H9 (cell line): ENCODE measurements around the gene LTB4R2. TPM values are rescaled to one million over a fixed set of nuclear protein-coding genes. Genes with fewer than 3 reads are reported as not detected.

Experiments
- DNase-seq: peaks from one replicate; pipeline ENCODE4 v3.0.0-alpha.2; 2017
- H2AFZ ChIP-seq: one replicate; pipeline ENCODE4 v1.6.1; 2013; ENCODE audit warnings: mild to moderate bottlenecking, low read length, control low read depth, moderate library complexity
- H2AK5ac ChIP-seq: 2 replicates; pipeline ENCODE4 v1.6.1; 2013; ENCODE audit warnings: low read length, control low read depth, mixed read lengths; ENCODE audit not compliant: insufficient read length
- H2BK120ac ChIP-seq: one replicate; pipeline ENCODE4 v1.6.1; 2013; ENCODE audit warnings: low read depth, mild to moderate bottlenecking, low read length, control low read depth, inconsistent platforms; ENCODE audit not compliant: poor library complexity, severe bottlenecking
- H2BK12ac ChIP-seq: 2 replicates; pipeline ENCODE4 v1.6.1; 2013; ENCODE audit warnings: low read length, control low read depth, mixed read lengths, low read depth; ENCODE audit not compliant: insufficient read length
- H2BK15ac ChIP-seq: 2 replicates; pipeline ENCODE4 v1.6.1; 2013; ENCODE audit warnings: low read depth, low read length, control low read depth
- H2BK20ac ChIP-seq: one replicate; pipeline ENCODE4 v1.6.1; 2013; ENCODE audit warnings: low read depth, mild to moderate bottlenecking, low read length, control low read depth, inconsistent platforms; ENCODE audit not compliant: poor library complexity, severe bottlenecking
- H2BK5ac ChIP-seq: 2 replicates; pipeline ENCODE4 v1.6.1; 2013; ENCODE audit warnings: low read length, control low read depth, mixed read lengths; ENCODE audit not compliant: insufficient read length
- H3K14ac ChIP-seq: 2 replicates; pipeline ENCODE4 v1.6.1; 2013; ENCODE audit warnings: low read length, control low read depth; ENCODE audit not compliant: insufficient read depth
- H3K18ac ChIP-seq: 2 replicates; pipeline ENCODE4 v1.6.1; 2013; ENCODE audit warnings: low read depth, mild to moderate bottlenecking, mixed read lengths, low read length, control low read depth; ENCODE audit not compliant: insufficient read length
- H3K23ac ChIP-seq: 2 replicates; pipeline ENCODE4 v1.6.1; 2013; ENCODE audit warnings: low read length, control low read depth, mixed read lengths, low read depth; ENCODE audit not compliant: insufficient read length
- H3K23me2 ChIP-seq: 2 replicates; pipeline ENCODE4 v1.6.1; 2013; ENCODE audit warnings: low read depth, mild to moderate bottlenecking, mixed read lengths, low read length, control low read depth; ENCODE audit not compliant: insufficient read length, poor library complexity, severe bottlenecking
- H3K27ac ChIP-seq: 2 replicates; pipeline ENCODE4 v1.5.1; 2013; ENCODE audit warnings: low read length, control low read depth, mixed read lengths, low read depth; ENCODE audit not compliant: insufficient read length
- H3K27me3 ChIP-seq: 2 replicates; pipeline ENCODE4 v1.6.1; 2013; ENCODE audit warnings: low read length, control low read depth, inconsistent platforms; ENCODE audit not compliant: insufficient read depth
- H3K4ac ChIP-seq: 2 replicates; pipeline ENCODE4 v1.6.1; 2013; ENCODE audit warnings: low read depth, mild to moderate bottlenecking, control low read depth, inconsistent platforms, low read length, moderate library complexity
- H3K4me1 ChIP-seq: 2 replicates; pipeline ENCODE4 v1.6.1; 2013; ENCODE audit warnings: low read length, control low read depth, inconsistent platforms; ENCODE audit not compliant: insufficient read depth
- H3K4me2 ChIP-seq: 2 replicates; pipeline ENCODE4 v1.6.1; 2013; ENCODE audit warnings: low read length, control low read depth, mixed read lengths; ENCODE audit not compliant: insufficient read length, insufficient read depth
- H3K56ac ChIP-seq: 2 replicates; pipeline ENCODE4 v1.6.1; 2013; ENCODE audit warnings: low read depth, mild to moderate bottlenecking, mixed read lengths, low read length, control low read depth; ENCODE audit not compliant: insufficient read length
- H3K79me1 ChIP-seq: 2 replicates; pipeline ENCODE4 v1.6.1; 2013; ENCODE audit warnings: low read depth, mild to moderate bottlenecking, moderate library complexity, low read length, control low read depth, inconsistent platforms; ENCODE audit not compliant: insufficient read depth, poor library complexity, severe bottlenecking
- H3K79me2 ChIP-seq: 2 replicates; pipeline ENCODE4 v1.6.1; 2013; ENCODE audit warnings: low read length, control low read depth, inconsistent platforms; ENCODE audit not compliant: insufficient read depth
- H3K9ac ChIP-seq: 2 replicates; pipeline ENCODE4 v1.6.1; 2013; ENCODE audit warnings: low read length, control low read depth, mixed read lengths; ENCODE audit not compliant: insufficient read length; ENCODE audit errors: extremely low read depth
- H3K9me3 ChIP-seq: one replicate; pipeline ENCODE4 v1.6.1; 2013; ENCODE audit warnings: low read depth, low read length, inconsistent platforms; ENCODE audit not compliant: control insufficient read depth
- H3T11ph ChIP-seq: one replicate; pipeline ENCODE4 v1.6.1; 2013; ENCODE audit warnings: mild to moderate bottlenecking, low read length, control low read depth, inconsistent platforms
- H4K20me1 ChIP-seq: one replicate; pipeline ENCODE4 v1.6.1; 2013; ENCODE audit not compliant: control insufficient read depth, insufficient read length, insufficient read depth
- H4K5ac ChIP-seq: 2 replicates; pipeline ENCODE4 v1.6.1; 2013; ENCODE audit warnings: low read depth, mild to moderate bottlenecking, mixed read lengths, low read length, control low read depth; ENCODE audit not compliant: insufficient read length
- H4K8ac ChIP-seq: replicated peaks from 2 replicates; pipeline ENCODE4 v1.6.1; 2013; ENCODE audit warnings: low read length, control low read depth, mixed read lengths, low read depth; ENCODE audit not compliant: insufficient read length
- H4K91ac ChIP-seq: 2 replicates; pipeline ENCODE4 v1.6.1; 2013; ENCODE audit warnings: low read depth, mild to moderate bottlenecking, moderate library complexity, mixed read lengths, low read length, control low read depth; ENCODE audit not compliant: insufficient read length
- H3K27ac Mint-ChIP-seq, 3 experiments: 2 replicates in 2 of 3; 3 replicates in 1 of 3; pipeline ENCODE4 v1.8.0; 2020 to 2021; ENCODE audit warnings: mixed read lengths in 3 of 3, mild to moderate bottlenecking in 1 of 3, moderate library complexity in 1 of 3
- H3K27me3 Mint-ChIP-seq: 2 replicates; pipeline ENCODE4 v1.8.0; 2021; ENCODE audit warnings: low read depth, mild to moderate bottlenecking, moderate library complexity, mixed read lengths
- H3K36me3 Mint-ChIP-seq, 3 experiments: 2 replicates in 2 of 3; 3 replicates in 1 of 3; pipeline ENCODE4 v1.8.0; 2020 to 2021; ENCODE audit warnings: low read depth in 3 of 3, mixed read lengths in 3 of 3; ENCODE audit not compliant: insufficient read depth in 1 of 3
- H3K4me1 Mint-ChIP-seq, 2 experiments: 2 replicates each; pipeline ENCODE4 v1.8.0; 2020; ENCODE audit warnings: mixed read lengths in 2 of 2
- H3K4me3 Mint-ChIP-seq, 2 experiments: 2 replicates in 1 of 2; 3 replicates in 1 of 2; pipeline ENCODE4 v1.8.0; 2020 to 2021; ENCODE audit warnings: mild to moderate bottlenecking in 2 of 2, mixed read lengths in 2 of 2, moderate library complexity in 1 of 2
- H3K9me3 Mint-ChIP-seq, 2 experiments: 2 replicates in 1 of 2; 3 replicates in 1 of 2; pipeline ENCODE4 v1.8.0; 2020; ENCODE audit warnings: mild to moderate bottlenecking in 2 of 2, mixed read lengths in 2 of 2, moderate library complexity in 1 of 2
- CTCF ChIP-seq: fragments of 200-600 bp; sonication (generic); conservative IDR thresholded peaks from 3 replicates; pipeline ENCODE4 v1.8.0; 2021; ENCODE audit warnings: antibody characterized with exemption, mild to moderate bottlenecking
- WGBS: extraction: QIAGEN DNeasy Blood & Tissue Kit; methylation state at CpG from one replicate; pipeline ENCODE4 v1.1.7; 2013; ENCODE audit warnings: missing lambda C conversion rate, low lambda C conversion rate, mixed read lengths; ENCODE audit not compliant: insufficient read length; ENCODE audit errors: extremely low coverage; 5-methylcytosine and 5-hydroxymethylcytosine counted together
- total RNA-seq: library from RNA; stranded (reverse); gene quantifications from 2 replicates; pipeline ENCODE4 v1.2.1, GENCODE V29; 2021

Gene LTB4R2
- total RNA-seq, 1 experiment from 2014 or later = 13.4 TPM

GRCh38 chr14:24263848-24264247 lies 46.1 kb upstream of the LTB4R2 start:
- H3T11ph ChIP-seq = no peak overlapping the region
- no peaks in the 10 kb centered on the region for H3K79me1 ChIP-seq
- H3K9me3 ChIP-seq = no peaks in the 10 kb centered on the region
- H4K8ac ChIP-seq = no peak overlapping the region
- DNase-seq = no peak
- H3K4me1 Mint-ChIP-seq = no peaks in the 10 kb centered on the region; a peak in 1 of 4 replicates
- no peak overlapping the region for H3K4me2 ChIP-seq
- H4K91ac ChIP-seq = no peak overlapping the region
- H2BK120ac ChIP-seq = no peak overlapping the region
- no peaks in the 10 kb centered on the region for H4K20me1 ChIP-seq
- no CpG with 5 or more reads among the region's 6 CpGs for WGBS
- no peak overlapping the region for H2BK5ac ChIP-seq
- no peak overlapping the region for H3K14ac ChIP-seq
- no peaks in the 10 kb centered on the region for H3K9me3 Mint-ChIP-seq
- no peak overlapping the region for H2AK5ac ChIP-seq
- H3K4me1 ChIP-seq = no peaks in the 10 kb centered on the region
- H3K36me3 Mint-ChIP-seq = peaks cover 3 to 17% (median 14%) of the 10 kb centered on the region in 3 experiments; a peak in 5 of 7 replicates
- no peak overlapping the region for H3K4me3 Mint-ChIP-seq
- H4K5ac ChIP-seq = no peak overlapping the region
- no peak overlapping the region for H2BK20ac ChIP-seq
- no peaks in the 10 kb centered on the region for H3K23me2 ChIP-seq
- H3K27me3 Mint-ChIP-seq = no peaks in the 10 kb centered on the region; the same call in 1 of the 2 replicates
- no peak overlapping the region for H3K4ac ChIP-seq
- TF ChIP-seq CTCF = no peak
- no peak overlapping the region for H2BK15ac ChIP-seq
- no peaks in the 10 kb centered on the region for H3K79me2 ChIP-seq
- H3K27ac Mint-ChIP-seq = no peak overlapping the region
- no peak overlapping the region for H3K9ac ChIP-seq
- H3K56ac ChIP-seq = no peak overlapping the region
- H3K27ac ChIP-seq = no peak overlapping the region
- no peak overlapping the region for H2AFZ ChIP-seq
- H3K18ac ChIP-seq = no peak overlapping the region
- no peak overlapping the region for H3K23ac ChIP-seq
- no peak overlapping the region for H2BK12ac ChIP-seq
- H3K27me3 ChIP-seq = no peaks in the 10 kb centered on the region
